Activated CD8-positive, alpha-beta memory T cell treated with anti-CD3 and anti-CD28 coated beads, Interleukin-2, amount 50 U/mL, for 24 hours (primary cell): ENCODE data around the gene ERBB4.
"Not testable (repeated sequence)": the region's sequence is repeated elsewhere in the genome, so short reads cannot be mapped to it uniquely, and the experiment has no call there.

Experiments used
- DNase-seq: peaks from one replicate; pipeline ENCODE4 v3.0.0-alpha.2; 2020; ENCODE audit errors: extremely low read depth

ERBB4 gene

GRCh38 chr2:212076456-212076855 is 462.1 kb downstream of the ERBB4 start:
- no peak for DNase-seq

- no peak for DNase-seq
These were observed 465.2 kb downstream of the ERBB4 start for GRCh38 chr2:212073360-212073759.

- DNase-seq: no peak
These were observed 472.1 kb downstream of the ERBB4 start for GRCh38 chr2:212066546-212066945.

GRCh38 chr2:212064318-212064717 is 474.3 kb downstream of the ERBB4 start:
- DNase-seq: no peak

- no peak for DNase-seq
These were observed 486.0 kb downstream of the ERBB4 start for GRCh38 chr2:212052412-212053159.

GRCh38 chr2:212050871-212051270 is 487.7 kb downstream of the ERBB4 start:
- DNase-seq: no peak

- DNase-seq: no peak
These were observed 496.0 kb downstream of the ERBB4 start for GRCh38 chr2:212042562-212042961.

- DNase-seq: no peak
These were observed 501.5 kb downstream of the ERBB4 start for GRCh38 chr2:212037062-212037461.

GRCh38 chr2:212034841-212035585 is 503.6 kb downstream of the ERBB4 start:
- DNase-seq: no peak

- no peak for DNase-seq
These were observed 504.7 kb downstream of the ERBB4 start for GRCh38 chr2:212033888-212034287.

- no peak for DNase-seq
These were observed 505.9 kb downstream of the ERBB4 start for GRCh38 chr2:212032536-212033219.

GRCh38 chr2:212032032-212032431 is 506.6 kb downstream of the ERBB4 start:
- DNase-seq: no peak

GRCh38 chr2:212030709-212031108 is 507.9 kb downstream of the ERBB4 start:
- no peak for DNase-seq

GRCh38 chr2:212028798-212029394 is 509.7 kb downstream of the ERBB4 start:
- DNase-seq: no peak

- DNase-seq: no peak
These were observed 510.6 kb downstream of the ERBB4 start for GRCh38 chr2:212027681-212028628.

GRCh38 chr2:212024040-212024439 is 514.6 kb downstream of the ERBB4 start:
- no peak for DNase-seq

GRCh38 chr2:212022966-212023365 is 515.6 kb downstream of the ERBB4 start:
- no peak for DNase-seq

GRCh38 chr2:212021947-212022346 is 516.7 kb downstream of the ERBB4 start:
- no peak for DNase-seq

- DNase-seq: no peak
These were observed 523.0 kb downstream of the ERBB4 start for GRCh38 chr2:212015588-212015987.

GRCh38 chr2:212013626-212014025 is 525.0 kb downstream of the ERBB4 start:
- no peak for DNase-seq

- not testable (repeated sequence) for DNase-seq
These were observed 528.3 kb downstream of the ERBB4 start for GRCh38 chr2:212010305-212010704.
